Measurements from ENCODE around the gene MCC. TPM values are rescaled to one million over a fixed set of nuclear protein-coding genes. Genes with fewer than 3 reads are reported as not detected.

MCC gene
- total and polyA plus RNA-seq, 4 donors, result 1.6 to 38.6 (median 11.2) TPM

- DNase-seq (peak; percentile 42 to 78 (median 72)), ATAC-seq (ENCODE audit: insufficient read depth, low FRiP score) (no peak)
- Histone ChIP-seq H3K9ac (ENCODE audit: insufficient read depth in 1 of 2, low read length in 2 of 2) (no peak overlapping the region), H3K27ac (ENCODE audit: low read depth in 1 of 2, low read length in 1 of 2) (peak overlapping the region in 1 of 2 donors; percentile 79), H3K9me3 (ENCODE audit: control insufficient read depth in 4 of 4, insufficient read depth in 3 of 4, low read length in 3 of 4) (peaks cover 0 to 2% (median 0%) of the 10 kb centered on the region in 4 donors), H3K36me3 (ENCODE audit: control insufficient read depth in 4 of 4, insufficient read depth in 4 of 4, low read length in 4 of 4) (no peaks in the 10 kb centered on the region), H3K4me1 (ENCODE audit: control insufficient read depth in 5 of 5, insufficient read depth in 5 of 5, low read length in 5 of 5) (peaks cover 0 to 37% (median 14%) of the 10 kb centered on the region in 5 donors), H3K4me3 (no peak overlapping the region), H3K27me3 (ENCODE audit: control insufficient read depth in 3 of 3, insufficient read depth in 3 of 3, low read length in 2 of 3) (no peaks in the 10 kb centered on the region)
- WGBS, 2 donors, result 39 to 40% methylated on average over 5 of the region's 5 CpGs
- TF ChIP-seq CTCF (IDR thresholded peaks at IDR 0.05; ENCODE audit: control extremely low read depth, extremely low read depth), result no peak
These were observed 241.8 kb downstream of the MCC start for GRCh38 chr5:113246361-113246870.

- peak overlapping the region in 1 of 2 donors; percentile 79 for H3K27ac ChIP-seq (ENCODE audit: low read depth in 1 of 2, low read length in 1 of 2)
These were observed 242.6 kb downstream of the MCC start for GRCh38 chr5:113245427-113246225.

GRCh38 chr5:113244966-113245365 lies 243.3 kb downstream of the MCC start:
- ATAC-seq (ENCODE audit: insufficient read depth, low FRiP score) (no peak), DNase-seq (no peak)
- TF ChIP-seq CTCF (IDR thresholded peaks at IDR 0.05; ENCODE audit: control extremely low read depth, extremely low read depth), result no peak
- H3K4me1 ChIP-seq (ENCODE audit: control insufficient read depth in 5 of 5, insufficient read depth in 5 of 5, low read length in 5 of 5), result peaks cover 0 to 39% (median 5%) of the 10 kb centered on the region in 5 donors
- no peaks in the 10 kb centered on the region for H3K27me3 ChIP-seq (ENCODE audit: control insufficient read depth in 3 of 3, insufficient read depth in 3 of 3, low read length in 2 of 3)
- H3K9me3 ChIP-seq (ENCODE audit: control insufficient read depth in 4 of 4, insufficient read depth in 3 of 4, low read length in 3 of 4), result peaks cover 0 to 3% (median 0%) of the 10 kb centered on the region in 4 donors
- peak overlapping the region in 1 of 2 donors; percentile 29 for H3K27ac ChIP-seq (ENCODE audit: low read depth in 1 of 2, low read length in 1 of 2)
- no peaks in the 10 kb centered on the region for H3K36me3 ChIP-seq (ENCODE audit: control insufficient read depth in 4 of 4, insufficient read depth in 4 of 4, low read length in 4 of 4)
- no peak overlapping the region for H3K9ac ChIP-seq (ENCODE audit: insufficient read depth in 1 of 2, low read length in 2 of 2)
- WGBS, 2 donors, result 93 to 95% methylated on average over 9 of the region's 9 CpGs
- H3K4me3 ChIP-seq, result no peak overlapping the region

More at GRCh38 chr5:113245427-113246225, 242.6 kb downstream of the MCC start:
- DNase-seq, result peak in 1 of 3 donors; percentile 36
- Histone ChIP-seq H3K36me3 (ENCODE audit: control insufficient read depth in 4 of 4, insufficient read depth in 4 of 4, low read length in 4 of 4) (no peaks in the 10 kb centered on the region), H3K27me3 (ENCODE audit: control insufficient read depth in 3 of 3, insufficient read depth in 3 of 3, low read length in 2 of 3) (no peaks in the 10 kb centered on the region), H3K9me3 (ENCODE audit: control insufficient read depth in 4 of 4, insufficient read depth in 3 of 4, low read length in 3 of 4) (peaks cover 0 to 3% (median 0%) of the 10 kb centered on the region in 4 donors), H3K9ac (ENCODE audit: insufficient read depth in 1 of 2, low read length in 2 of 2) (no peak overlapping the region), H3K4me3 (no peak overlapping the region), H3K4me1 (ENCODE audit: control insufficient read depth in 5 of 5, insufficient read depth in 5 of 5, low read length in 5 of 5) (peaks cover 0 to 35% (median 12%) of the 10 kb centered on the region in 5 donors)
- no peak for ATAC-seq (ENCODE audit: insufficient read depth, low FRiP score)
- no peak for TF ChIP-seq CTCF (IDR thresholded peaks at IDR 0.05; ENCODE audit: control extremely low read depth, extremely low read depth)
- WGBS, 2 donors, result 54 to 77% methylated on average over 2 of the region's 2 CpGs
